ENCODE results near the gene CEACAM3.

DNA sequence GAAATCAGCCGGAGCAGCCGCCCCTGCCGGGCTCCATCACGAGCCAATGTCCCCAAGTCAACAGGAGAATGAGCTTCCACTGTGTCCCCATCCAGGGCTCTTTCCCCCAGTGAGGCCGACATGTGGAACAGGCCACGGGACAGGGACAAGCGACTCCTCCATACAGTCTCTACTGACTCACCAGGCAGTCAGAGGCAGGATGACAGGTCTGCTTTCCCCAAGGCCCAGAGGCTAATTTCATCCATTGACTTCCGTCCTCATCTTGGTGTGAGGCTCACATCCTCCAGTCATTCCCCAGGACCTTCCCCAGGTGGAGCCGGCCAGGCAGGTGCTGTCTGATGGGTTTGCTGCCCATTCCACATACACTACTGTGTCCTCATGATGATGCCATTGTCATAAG, 37.5 kb upstream of the CEACAM3 start:
- TF ChIP-seq POLR2AphosphoS5 (IDR thresholded peaks at IDR 0.05): no peak
- TF ChIP-seq, protein P1, sequence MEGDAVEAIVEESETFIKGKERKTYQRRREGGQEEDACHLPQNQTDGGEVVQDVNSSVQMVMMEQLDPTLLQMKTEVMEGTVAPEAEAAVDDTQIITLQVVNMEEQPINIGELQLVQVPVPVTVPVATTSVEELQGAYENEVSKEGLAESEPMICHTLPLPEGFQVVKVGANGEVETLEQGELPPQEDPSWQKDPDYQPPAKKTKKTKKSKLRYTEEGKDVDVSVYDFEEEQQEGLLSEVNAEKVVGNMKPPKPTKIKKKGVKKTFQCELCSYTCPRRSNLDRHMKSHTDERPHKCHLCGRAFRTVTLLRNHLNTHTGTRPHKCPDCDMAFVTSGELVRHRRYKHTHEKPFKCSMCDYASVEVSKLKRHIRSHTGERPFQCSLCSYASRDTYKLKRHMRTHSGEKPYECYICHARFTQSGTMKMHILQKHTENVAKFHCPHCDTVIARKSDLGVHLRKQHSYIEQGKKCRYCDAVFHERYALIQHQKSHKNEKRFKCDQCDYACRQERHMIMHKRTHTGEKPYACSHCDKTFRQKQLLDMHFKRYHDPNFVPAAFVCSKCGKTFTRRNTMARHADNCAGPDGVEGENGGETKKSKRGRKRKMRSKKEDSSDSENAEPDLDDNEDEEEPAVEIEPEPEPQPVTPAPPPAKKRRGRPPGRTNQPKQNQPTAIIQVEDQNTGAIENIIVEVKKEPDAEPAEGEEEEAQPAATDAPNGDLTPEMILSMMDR (IDR thresholded peaks at IDR 0.05): no peak
- no peak for TF ChIP-seq POLR2A (IDR thresholded peaks at IDR 0.05)
